Measurements from ENCODE around the gene KDM4B.
"Not testable (repeated sequence)": the region's sequence is repeated elsewhere in the genome, so short reads cannot be mapped to it uniquely, and the experiment has no call there.

The KDM4B gene

GRCh38 chr19:5186293-5187050 lies 217.6 kb downstream of the KDM4B start:
- no peak for DNase-seq

- no peak for DNase-seq
Measured at GRCh38 chr19:5188548-5189317, 219.8 kb downstream of the KDM4B start.

- no peak for DNase-seq
Measured at GRCh38 chr19:5189318-5189607, 220.3 kb downstream of the KDM4B start.

GRCh38 chr19:5191091-5191490 lies 222.2 kb downstream of the KDM4B start:
- no peak for DNase-seq

- DNase-seq, result no peak
Measured at GRCh38 chr19:5192568-5192967, 223.7 kb downstream of the KDM4B start.

- DNase-seq, result no peak
Measured at GRCh38 chr19:5193192-5193591, 224.3 kb downstream of the KDM4B start.

GRCh38 chr19:5194641-5195040 lies 225.7 kb downstream of the KDM4B start:
- DNase-seq, result no peak

GRCh38 chr19:5195587-5195986 lies 226.7 kb downstream of the KDM4B start:
- DNase-seq, result not testable (repeated sequence)

- DNase-seq, result no peak
Measured at GRCh38 chr19:5196832-5197231, 227.9 kb downstream of the KDM4B start.

- DNase-seq, result no peak
Measured at GRCh38 chr19:5200844-5201243, 231.9 kb downstream of the KDM4B start.

GRCh38 chr19:5202553-5202952 lies 233.6 kb downstream of the KDM4B start:
- no peak for DNase-seq
